Activated naive CD4-positive, alpha-beta T cell treated with Interleukin-2 at 50 U/mL for 16 hours (primary cell): ENCODE data around the gene C2CD4C.
"Not testable (repeated sequence)": the region's sequence is repeated elsewhere in the genome, so short reads cannot be mapped to it uniquely, and the experiment has no call there.

Experiments
- DNase-seq: peaks from one replicate; pipeline ENCODE4 v3.0.0-alpha.2; 2020

The C2CD4C gene

DNA sequence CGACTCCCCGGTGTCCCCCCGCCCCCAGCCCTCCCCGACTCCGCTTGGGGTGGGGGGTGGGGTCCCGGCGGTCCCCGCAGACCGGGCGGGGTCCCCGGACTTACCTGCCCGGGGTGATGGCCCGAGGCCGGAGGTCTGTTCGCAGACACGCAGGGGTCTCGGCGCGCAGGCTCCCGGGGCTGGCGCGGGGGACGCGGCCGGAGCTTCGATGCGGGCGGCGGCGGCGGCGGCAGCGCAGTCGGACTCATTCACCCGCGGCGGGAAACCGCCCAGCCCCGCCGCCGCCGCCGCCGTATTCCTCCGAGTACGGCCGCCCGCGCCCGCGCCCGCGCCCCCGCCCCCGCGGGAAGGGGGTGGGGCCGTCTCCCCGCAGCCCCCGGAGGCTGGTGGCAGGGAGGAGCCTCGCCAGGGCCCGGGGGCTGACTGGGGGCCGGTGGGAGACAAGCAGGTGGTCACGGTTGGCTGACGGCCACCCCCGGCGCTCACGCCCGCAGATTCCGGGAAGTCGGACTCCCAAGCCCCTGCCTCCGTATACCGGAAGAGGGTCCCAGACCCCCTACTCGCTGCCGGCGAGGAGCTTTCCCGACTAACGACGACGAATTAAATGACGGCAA is at the start of gene C2CD4C:
Gene C2CD4C, minus strand, starts transcription at position 246 of the 614 bp plus-strand sequence. CDS start 786 bp downstream, outside the sequence.
- DNase-seq: peak; percentile 22

DNA sequence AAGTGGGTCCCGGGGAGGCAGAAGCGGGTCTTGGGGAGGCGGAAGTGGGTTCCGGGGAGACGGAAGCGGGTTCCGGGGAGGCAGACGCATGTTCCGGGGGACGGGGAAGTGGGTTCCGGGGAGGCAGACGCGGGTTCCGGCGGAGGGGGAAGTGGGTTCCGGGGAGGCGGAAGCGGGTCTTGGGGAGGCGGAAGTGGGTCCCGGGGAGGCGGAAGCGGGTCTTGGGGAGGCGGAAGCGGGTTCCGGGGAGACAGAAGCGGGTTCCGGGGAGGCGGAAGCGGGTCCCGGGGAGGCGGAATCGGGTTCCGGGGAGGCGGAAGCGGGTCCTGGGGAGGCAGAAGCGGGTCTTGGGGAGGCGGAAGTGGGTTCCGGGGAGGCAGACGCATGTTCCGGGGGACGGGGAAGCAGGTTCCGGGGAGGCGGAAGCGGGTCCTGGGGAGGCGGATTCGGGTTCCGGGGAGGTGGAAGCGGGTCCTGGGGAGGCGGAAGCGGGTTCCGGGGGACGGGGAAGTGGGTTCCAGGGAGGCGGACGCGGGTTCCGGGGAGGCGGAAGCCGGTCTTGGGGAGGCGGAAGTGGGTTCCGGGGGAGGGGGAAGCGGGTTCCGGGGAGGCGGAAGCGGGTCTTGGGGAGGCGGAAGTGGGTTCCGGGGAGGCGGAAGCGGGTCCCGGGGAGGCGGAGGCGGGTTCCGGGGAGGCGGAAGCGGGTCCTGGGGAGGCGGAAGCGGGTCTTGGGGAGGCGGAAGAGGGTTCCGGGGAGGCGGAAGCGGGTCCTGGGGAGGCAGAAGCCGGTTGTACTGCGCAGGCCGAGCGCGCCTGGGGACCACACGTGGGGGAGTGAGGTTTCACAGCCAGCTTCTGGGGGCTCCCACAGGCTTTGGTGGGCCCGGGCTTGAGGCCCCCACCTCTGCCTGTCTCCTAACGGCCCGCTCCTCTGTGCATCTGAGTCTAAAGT is 49.4 kb upstream of the C2CD4C start:
- no peak for DNase-seq

GRCh38 chr19:457636-458035 is 48.7 kb upstream of the C2CD4C start:
- no peak for DNase-seq

GRCh38 chr19:456547-457110 is 47.7 kb upstream of the C2CD4C start:
- no peak for DNase-seq

DNA sequence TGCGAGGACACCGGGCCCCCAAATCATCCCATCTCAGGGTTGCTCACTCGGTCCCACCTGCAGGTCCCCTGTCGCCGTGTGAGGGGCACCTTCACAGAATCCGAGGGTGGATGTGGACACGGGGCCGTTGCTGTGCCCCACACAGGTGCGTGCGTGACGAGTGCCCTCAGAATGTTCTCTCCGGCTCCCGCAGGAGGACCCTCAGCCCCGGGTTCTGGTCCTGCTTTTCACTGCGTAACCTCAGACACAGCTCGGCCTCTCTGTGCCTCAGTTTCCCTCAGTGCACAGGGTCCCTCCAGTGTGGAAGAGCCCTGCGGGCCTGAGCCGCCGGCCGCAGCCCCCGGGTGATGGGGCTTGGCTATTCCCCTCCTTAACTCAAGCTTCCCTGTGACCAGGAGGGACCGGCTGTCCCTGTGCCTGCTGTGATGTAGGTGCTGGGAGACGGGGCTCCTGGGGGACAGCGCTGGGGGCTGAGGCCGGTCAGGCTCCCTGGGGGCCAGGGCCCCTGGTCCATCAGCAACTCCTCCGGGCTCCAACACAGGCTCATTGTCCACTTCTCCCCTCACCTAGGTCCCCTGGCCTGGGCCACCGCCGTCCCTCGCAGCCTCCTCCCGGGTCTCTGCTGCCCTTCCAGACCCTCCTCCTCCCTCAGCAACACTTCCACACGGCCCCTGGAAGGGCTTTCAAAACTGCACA is 47.1 kb upstream of the C2CD4C start:
- DNase-seq: no peak

GRCh38 chr19:455031-455705 is 46.2 kb upstream of the C2CD4C start:
- no peak for DNase-seq

- no peak for DNase-seq
These were observed 44.7 kb upstream of the C2CD4C start for GRCh38 chr19:453606-454005.

DNA sequence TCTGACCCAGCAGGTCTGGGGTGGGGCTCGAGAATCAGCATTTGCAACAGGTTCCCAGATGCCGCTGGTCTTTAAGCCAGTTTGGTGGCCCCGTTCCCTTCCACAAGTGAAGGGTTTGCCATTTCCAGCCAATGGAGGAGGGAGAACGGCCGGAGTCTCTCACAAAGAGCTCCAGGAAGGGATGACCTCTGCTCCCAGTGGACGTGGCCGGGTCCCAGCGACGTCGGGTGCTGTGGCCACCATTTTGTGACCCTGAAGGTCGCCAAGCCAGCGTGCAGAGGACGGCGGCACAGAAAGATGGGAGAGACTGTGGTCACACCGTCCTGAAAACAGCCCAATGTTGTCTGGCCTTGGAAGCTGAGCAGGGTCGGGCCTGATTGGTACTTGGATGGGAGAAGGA is 43.9 kb upstream of the C2CD4C start:
- no peak for DNase-seq

DNA sequence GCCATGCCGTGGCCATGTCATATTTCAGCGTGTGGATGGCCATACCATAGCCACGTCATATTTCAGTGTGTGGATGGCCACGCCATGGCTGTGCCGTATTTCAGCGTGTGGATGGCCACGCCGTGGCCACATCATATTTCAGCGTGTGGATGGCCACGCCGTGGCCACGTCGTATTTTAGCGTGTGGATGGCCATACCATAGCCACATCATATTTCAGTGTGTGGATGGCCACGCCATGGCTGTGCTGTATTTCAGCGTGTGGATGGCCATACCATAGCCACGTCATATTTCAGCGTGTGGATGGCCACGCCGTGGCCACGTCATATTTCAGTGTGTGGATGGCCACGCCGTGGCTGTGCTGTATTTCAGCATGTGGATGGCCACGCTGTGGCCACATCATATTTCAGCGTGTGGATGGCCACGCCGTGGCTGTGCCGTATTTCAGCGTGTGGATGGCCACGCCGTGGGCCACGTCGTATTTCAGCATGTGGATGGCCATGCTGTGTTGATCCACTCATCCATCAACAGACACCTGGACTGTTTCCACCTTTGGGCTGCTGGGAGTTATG is 42.0 kb upstream of the C2CD4C start:
- DNase-seq: not testable (repeated sequence)

- DNase-seq: no peak
These were observed 41.0 kb upstream of the C2CD4C start for GRCh38 chr19:449916-450315.

DNA sequence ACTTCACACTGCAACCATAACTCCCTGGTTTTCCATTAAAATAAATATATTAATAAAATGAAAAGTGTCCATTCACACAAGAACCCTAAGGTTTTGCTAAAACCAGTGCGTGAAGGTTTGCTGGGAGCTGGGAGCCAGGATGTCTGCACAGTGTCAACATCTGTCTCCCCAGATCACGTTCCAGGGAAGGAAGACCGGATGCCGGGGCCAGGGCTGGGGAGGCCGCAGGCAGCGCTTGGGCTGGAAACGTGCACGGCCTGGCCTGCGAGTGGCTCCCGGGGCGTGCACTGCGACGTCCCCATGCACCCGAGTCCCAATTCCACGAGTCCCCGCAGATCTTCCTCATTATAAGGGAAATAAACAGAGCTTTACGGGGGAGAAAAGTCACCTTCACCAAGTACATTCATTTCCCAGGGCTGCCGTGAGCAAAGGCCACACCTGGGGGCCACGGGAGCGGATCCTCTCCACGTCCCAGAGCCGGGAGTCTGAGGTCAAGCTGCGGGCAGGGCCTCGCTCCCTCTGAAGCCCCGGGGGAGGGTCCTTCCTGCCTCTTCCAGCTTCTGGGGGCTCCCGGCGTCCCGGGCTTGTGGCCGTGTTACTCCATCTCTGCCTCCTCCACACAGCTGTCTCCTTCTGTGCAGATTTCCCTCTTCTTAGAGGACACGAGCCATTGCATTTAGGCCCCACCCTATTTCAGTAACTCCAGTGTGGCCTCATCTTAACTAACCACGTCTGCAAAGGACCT is 39.0 kb upstream of the C2CD4C start:
- DNase-seq: no peak

DNA sequence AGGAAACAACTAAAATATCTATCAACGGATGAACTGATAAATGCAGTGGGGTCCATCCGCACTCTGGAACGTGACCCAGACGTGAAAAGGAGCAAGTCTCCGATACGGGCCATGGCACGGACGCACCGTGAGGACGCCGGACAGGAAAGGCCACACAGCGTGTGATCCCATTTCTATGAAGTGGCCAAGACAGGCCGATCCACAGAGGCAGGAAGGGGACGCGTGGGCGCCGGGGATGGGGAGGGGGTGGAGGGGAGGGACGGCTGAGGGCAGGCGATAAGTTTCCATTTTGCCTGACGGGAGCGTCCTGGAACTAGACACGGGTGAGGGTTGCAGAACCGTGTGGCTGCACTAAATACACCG is 38.1 kb upstream of the C2CD4C start:
- no peak for DNase-seq

DNA sequence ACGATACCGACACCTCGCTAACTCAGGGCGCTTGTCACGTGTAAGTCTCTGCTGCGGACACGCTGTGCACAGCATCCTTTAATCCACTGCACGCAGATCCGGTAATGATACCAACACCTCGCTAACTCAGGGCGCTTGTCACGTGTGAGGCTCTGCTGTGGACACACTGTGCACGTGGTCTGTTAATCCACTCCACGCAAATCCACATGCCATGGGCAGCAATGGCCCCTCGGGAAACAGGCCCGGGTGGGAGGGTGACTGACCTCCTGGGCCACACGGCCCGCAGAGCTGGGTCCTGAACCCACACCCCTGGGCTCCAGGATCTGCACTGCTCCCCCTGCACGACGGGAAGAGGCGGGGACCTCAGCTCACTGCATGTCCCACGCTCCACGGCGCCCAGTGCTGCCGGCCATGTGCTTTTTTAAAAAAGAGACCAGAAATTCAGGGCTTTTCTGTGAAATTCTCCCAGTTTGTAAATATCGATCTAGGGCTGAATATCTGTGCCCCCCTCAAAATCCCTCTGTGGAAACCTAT is 35.8 kb upstream of the C2CD4C start:
- DNase-seq: no peak

- DNase-seq: no peak
These were observed 34.1 kb upstream of the C2CD4C start for GRCh38 chr19:443005-443404.

DNA sequence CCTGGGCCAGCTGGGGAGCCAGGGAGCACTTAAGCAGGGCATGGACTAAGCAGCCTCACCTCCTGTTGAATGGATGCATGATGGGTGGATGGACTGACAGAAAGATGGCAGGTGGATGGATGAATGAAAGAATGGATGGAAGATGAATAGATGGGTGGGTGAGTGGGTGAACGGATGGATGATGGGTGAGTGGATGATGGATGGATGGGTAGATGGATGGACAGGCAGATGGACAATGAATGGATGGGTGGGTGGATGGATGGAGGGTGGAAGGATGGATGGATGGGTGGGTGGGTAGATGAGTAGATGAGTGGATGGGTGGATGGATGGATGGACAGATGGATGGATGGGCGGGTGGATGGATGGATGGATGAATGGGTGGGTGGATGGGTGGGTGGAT is 33.1 kb upstream of the C2CD4C start:
- no peak for DNase-seq

DNA sequence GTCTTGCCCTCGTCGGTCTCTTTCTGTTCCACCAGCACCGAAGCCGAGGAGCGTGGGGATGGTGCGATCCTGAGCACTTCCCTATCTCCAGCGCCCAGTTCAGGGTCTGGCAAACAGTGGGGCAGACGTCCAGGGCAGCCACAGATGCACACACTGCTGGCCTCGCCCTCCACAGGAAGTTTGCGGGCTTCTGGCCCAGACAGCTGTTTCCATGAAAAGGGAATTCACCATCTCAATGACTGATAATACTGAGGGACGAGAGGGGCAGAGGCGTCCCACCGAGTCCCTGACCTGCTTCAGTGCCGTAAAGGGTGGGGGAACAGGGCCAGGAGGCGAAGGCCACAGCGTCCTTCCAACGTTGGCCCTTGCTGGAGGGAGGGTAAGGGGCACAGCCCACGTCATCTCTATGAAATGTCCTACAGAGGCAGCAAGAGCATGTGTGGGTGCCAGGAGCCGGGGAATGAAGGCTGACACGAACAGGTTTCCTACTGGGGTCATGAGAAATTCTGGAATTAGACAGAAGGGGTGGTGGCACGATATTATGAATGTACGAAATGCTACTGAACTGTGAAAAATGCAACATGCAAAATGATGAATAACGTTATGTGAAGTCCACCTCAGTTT is 32.4 kb upstream of the C2CD4C start:
- no peak for DNase-seq

DNA sequence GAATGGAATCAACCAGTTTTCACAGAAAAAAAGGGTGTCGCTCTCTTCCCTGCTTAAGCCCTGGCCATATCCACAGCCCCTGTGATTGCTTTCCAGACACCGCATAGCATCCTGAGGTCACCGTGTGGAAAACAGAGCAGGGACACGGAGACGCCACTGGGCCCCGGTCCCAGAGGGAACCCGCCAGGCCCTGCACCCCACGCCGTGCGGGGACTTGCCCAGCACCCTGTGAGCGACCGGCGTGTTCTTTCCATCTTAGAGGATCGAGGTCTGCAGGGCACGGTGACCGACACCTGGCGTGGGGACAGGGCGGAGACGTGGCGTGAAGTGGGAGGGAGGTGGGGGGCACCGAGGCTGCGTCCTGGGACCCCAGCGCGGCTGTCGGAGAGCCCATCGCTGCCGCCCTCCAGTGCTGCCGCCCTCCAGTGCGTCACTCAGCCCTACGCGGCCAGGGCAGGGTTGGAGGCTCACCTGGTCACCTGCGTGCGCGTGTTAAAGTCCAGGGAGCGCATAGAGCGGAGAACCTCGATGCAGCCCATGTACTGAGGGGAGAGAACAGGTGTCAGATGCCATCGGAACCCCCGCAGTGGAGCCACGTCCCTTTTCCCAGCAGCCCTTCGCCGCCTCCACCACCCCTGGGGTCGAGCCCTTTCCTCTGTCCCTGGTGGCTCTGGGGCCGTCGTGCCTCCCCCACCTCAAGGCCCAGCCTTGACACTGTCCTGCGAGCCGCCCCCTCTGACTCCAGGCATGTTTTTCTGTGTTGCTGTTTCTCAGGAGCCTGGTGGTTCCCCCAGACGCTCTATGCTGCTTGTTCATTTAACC is 31.7 kb upstream of the C2CD4C start:
- DNase-seq: no peak

- no peak for DNase-seq
These were observed 30.4 kb upstream of the C2CD4C start for GRCh38 chr19:439167-439900.

DNA sequence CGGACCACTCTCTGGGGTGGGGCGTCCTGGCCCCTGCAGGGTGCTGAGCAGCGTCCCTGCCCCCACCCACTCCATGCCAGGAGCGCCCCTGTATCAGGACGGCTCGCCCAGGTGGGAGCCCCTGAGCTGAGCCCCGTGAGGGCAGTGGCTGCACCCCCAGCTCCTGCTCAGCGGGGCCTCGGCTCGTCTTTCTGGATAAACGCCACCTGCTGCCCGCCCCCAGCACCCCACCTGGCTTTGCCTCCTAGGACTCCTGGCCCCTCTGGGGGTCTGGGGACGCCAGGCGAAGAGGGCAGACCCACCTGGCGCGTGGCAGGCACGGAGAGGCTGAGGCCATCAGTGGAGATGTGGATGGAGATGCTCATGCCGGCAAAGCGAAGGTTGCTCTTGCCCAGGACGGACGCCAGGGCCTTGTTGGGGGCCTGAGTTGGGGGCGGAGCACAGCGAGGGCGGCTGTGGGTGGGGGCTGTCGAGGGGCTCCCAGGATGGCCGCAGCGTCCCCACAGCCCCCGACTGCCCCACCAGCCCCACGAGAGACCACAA is 29.5 kb upstream of the C2CD4C start:
- no peak for DNase-seq
